ENCODE data around the gene TNFAIP8.

Gene TNFAIP8

GRCh38 chr5:119313658-119314605, 41.9 kb upstream of the TNFAIP8 start:
- no peak overlapping the region for H3K4me3 ChIP-seq (ENCODE audit: control insufficient read depth, low read depth, low read length)
- no peak for DNase-seq (ENCODE audit: low read depth)
- TF ChIP-seq CTCF (conservative IDR thresholded peaks at IDR 0.05; ENCODE audit: control insufficient read depth, insufficient read depth, low read depth, low read length), result no peak

GRCh38 chr5:119315516-119315949, 40.3 kb upstream of the TNFAIP8 start:
- no peak overlapping the region for H3K4me3 ChIP-seq (ENCODE audit: control insufficient read depth, low read depth, low read length)
- TF ChIP-seq CTCF (conservative IDR thresholded peaks at IDR 0.05; ENCODE audit: control insufficient read depth, insufficient read depth, low read depth, low read length), result peak; percentile 35
- peak; percentile 47 for DNase-seq (ENCODE audit: low read depth)

- DNase-seq (ENCODE audit: low read depth), result no peak
- H3K4me3 ChIP-seq (ENCODE audit: control insufficient read depth, low read depth, low read length), result no peak overlapping the region
- TF ChIP-seq CTCF (conservative IDR thresholded peaks at IDR 0.05; ENCODE audit: control insufficient read depth, insufficient read depth, low read depth, low read length), result no peak
Measured at GRCh38 chr5:119316086-119316485, 39.7 kb upstream of the TNFAIP8 start.

GRCh38 chr5:119316906-119317305, 38.9 kb upstream of the TNFAIP8 start:
- no peak for TF ChIP-seq CTCF (conservative IDR thresholded peaks at IDR 0.05; ENCODE audit: control insufficient read depth, insufficient read depth, low read depth, low read length)

GRCh38 chr5:119318256-119318894, 37.4 kb upstream of the TNFAIP8 start:
- DNase-seq (ENCODE audit: low read depth), result no peak
- TF ChIP-seq CTCF (conservative IDR thresholded peaks at IDR 0.05; ENCODE audit: control insufficient read depth, insufficient read depth, low read depth, low read length), result no peak
- no peak overlapping the region for H3K4me3 ChIP-seq (ENCODE audit: control insufficient read depth, low read depth, low read length)

More at GRCh38 chr5:119316906-119317305, 38.9 kb upstream of the TNFAIP8 start:
- no peak overlapping the region for H3K4me3 ChIP-seq (ENCODE audit: control insufficient read depth, low read depth, low read length)
- DNase-seq (ENCODE audit: low read depth), result no peak

GRCh38 chr5:119319401-119319800, 36.4 kb upstream of the TNFAIP8 start:
- no peak for TF ChIP-seq CTCF (conservative IDR thresholded peaks at IDR 0.05; ENCODE audit: control insufficient read depth, insufficient read depth, low read depth, low read length)
- no peak for DNase-seq (ENCODE audit: low read depth)
- no peak overlapping the region for H3K4me3 ChIP-seq (ENCODE audit: control insufficient read depth, low read depth, low read length)
